WI38 (cell line): ENCODE measurements around the gene MVB12B.

Experiments used
- H3K4me3 ChIP-seq: 2 replicates; pipeline ENCODE4 v1.5.1; 2011; ENCODE audit warnings: low read depth, mild to moderate bottlenecking, control low read depth, low read length
- CTCF ChIP-seq: IDR thresholded peaks from 2 replicates; pipeline ENCODE4 v1.5.1; 2012; ENCODE audit warnings: low read depth, mild to moderate bottlenecking, control low read depth, low read length

Gene MVB12B

GRCh38 chr9:126457890-126458289 is 131.3 kb downstream of the MVB12B start:
- TF ChIP-seq CTCF = no peak
- H3K4me3 ChIP-seq = no peak overlapping the region

- no peak overlapping the region for H3K4me3 ChIP-seq
- no peak for TF ChIP-seq CTCF
These were observed 132.5 kb downstream of the MVB12B start for GRCh38 chr9:126459126-126459525.

- no peak overlapping the region for H3K4me3 ChIP-seq
- TF ChIP-seq CTCF = no peak
These were observed 132.9 kb downstream of the MVB12B start for GRCh38 chr9:126459546-126459945.

- H3K4me3 ChIP-seq = no peak overlapping the region
- TF ChIP-seq CTCF = no peak
These were observed 133.6 kb downstream of the MVB12B start for GRCh38 chr9:126459965-126460843.

GRCh38 chr9:126461029-126461428 is 134.4 kb downstream of the MVB12B start:
- no peak for TF ChIP-seq CTCF
- H3K4me3 ChIP-seq = no peak overlapping the region

GRCh38 chr9:126461608-126462007 is 135.0 kb downstream of the MVB12B start:
- no peak overlapping the region for H3K4me3 ChIP-seq
- no peak for TF ChIP-seq CTCF

GRCh38 chr9:126462617-126463016 is 136.0 kb downstream of the MVB12B start:
- TF ChIP-seq CTCF = no peak
- no peak overlapping the region for H3K4me3 ChIP-seq
